KBM-7 (cell line): Measurements from ENCODE around the gene OLIG2.

Experiments
- DNase-seq: peaks from one replicate; pipeline ENCODE4 v3.0.0-alpha.2; 2015
- in situ Hi-C: fragments of 300-500 bp; cut with MboI; formaldehyde crosslinking; loops from 2 replicates; pipeline ENCODE4 v1.14.3; 2020; ENCODE audit warnings: low sequenced_read_pairs, low pct_unique_long_range_greater_than_20kb, mixed read lengths

The OLIG2 gene

DNA sequence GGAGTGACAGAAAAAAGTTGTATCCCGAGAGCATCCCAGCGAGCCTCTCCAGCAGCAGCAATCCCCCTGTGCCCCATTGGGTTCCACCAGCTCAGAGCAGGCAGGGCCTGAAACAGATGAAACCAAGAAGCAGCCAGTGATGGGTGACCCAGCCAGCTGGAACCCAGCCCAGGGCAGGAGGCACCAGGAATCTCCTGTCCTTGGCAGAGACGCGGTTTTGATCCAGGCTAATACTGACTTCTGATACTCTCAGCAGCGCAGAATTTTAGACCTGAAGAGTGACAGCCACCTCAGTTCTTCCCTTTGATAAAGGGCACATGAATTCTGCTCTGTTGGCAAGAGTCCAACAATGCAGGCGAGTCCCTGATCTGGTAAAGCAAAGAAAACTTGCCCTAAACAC is 32.8 kb downstream of the OLIG2 start:
- in situ Hi-C loops: no loop called here
- no peak for DNase-seq

- in situ Hi-C loops: no loop called here
- DNase-seq: peak; percentile 14
Measured at GRCh38 chr21:33058957-33059356, 33.2 kb downstream of the OLIG2 start.

DNA sequence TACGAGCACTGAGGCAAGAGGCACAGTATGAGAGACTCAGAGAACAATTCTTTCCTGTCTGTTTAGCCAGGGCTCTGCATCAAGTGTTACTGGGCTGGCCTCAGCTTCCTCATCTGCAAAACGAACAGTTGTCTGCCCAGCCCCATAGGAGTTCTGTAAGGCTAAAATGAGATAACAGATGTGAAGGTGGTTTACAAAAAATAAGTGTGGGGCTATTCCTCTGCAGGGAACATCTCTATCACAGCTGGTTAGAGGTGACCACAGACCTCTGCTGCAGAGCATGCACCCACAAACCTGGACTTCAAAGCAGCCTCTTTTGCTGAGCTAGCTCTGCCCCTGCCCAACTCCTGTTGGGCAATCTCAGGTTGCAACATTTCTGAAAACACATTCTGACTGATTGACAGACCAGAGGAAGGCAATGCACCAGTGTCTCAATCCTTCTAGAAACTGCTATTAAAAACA is 33.7 kb downstream of the OLIG2 start:
- in situ Hi-C loops: no loop called here
- DNase-seq: peak; percentile 81

DNA sequence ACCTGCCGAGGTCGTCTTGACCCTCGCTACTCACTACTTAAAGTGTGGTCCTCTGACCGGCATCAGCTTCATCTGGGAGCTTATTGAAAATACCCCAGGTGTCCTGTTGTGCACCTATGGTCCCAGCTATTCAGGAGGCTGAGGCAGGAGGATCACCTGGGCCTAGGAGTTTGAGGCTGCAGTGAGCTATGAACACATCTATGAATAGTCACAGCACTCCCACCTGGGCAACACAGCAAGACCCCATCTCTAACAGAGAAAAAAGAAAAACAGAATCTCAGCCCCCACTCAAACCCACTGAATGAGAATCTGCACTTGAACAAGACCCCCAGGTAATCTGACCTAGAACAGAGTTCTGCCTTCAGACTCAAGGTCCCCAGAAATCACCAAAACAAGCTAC is 35.5 kb downstream of the OLIG2 start:
- no peak for DNase-seq
- in situ Hi-C loops: no loop called here

- in situ Hi-C loops: no loop called here
- DNase-seq: peak; percentile 20
Measured at GRCh38 chr21:33063375-33063883, 37.7 kb downstream of the OLIG2 start.

GRCh38 chr21:33063907-33064622 is 38.3 kb downstream of the OLIG2 start:
- in situ Hi-C loops: no loop called here
- no peak for DNase-seq

GRCh38 chr21:33064623-33065390 is 39.1 kb downstream of the OLIG2 start:
- DNase-seq: no peak
- in situ Hi-C loops: no loop called here

- in situ Hi-C loops: no loop called here
- no peak for DNase-seq
Measured at GRCh38 chr21:33067043-33067442, 41.3 kb downstream of the OLIG2 start.

- in situ Hi-C loops: no loop called here
- peak; percentile 94 for DNase-seq
Measured at GRCh38 chr21:33067457-33067856, 41.7 kb downstream of the OLIG2 start.

DNA sequence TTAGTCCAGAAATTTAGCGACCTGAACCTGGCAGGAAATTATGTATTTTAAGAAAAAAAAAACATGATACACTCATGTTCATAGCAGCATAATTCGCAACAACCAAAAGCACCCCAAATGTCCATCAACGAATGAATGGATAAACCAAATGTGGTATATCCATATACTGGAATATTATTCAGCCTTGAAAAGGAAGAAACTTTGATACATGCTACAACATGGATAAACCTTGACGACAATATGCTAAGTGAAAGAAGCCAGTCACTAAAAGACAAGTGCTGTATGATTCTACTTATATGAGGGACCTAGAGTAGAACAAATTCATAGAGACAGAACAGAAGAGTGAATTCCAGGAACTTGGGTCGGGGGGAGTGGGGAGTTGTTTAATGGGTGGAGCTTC is 43.5 kb downstream of the OLIG2 start:
- in situ Hi-C loops: no loop called here
- no peak for DNase-seq

- in situ Hi-C loops: no loop called here
- no peak for DNase-seq
Measured at GRCh38 chr21:33069645-33069993, 43.9 kb downstream of the OLIG2 start.

GRCh38 chr21:33069994-33070743 is 44.4 kb downstream of the OLIG2 start, which contains the start of gene OLIG1:
OLIG1 (plus strand) TSS chr21:33070141; CDS start chr21:33070247, 106 bp downstream.
- in situ Hi-C loops: no loop called here
- peak; percentile 86 for DNase-seq

- in situ Hi-C loops: no loop called here
- DNase-seq: no peak
Measured at GRCh38 chr21:33070744-33070997, 44.9 kb downstream of the OLIG2 start.

DNA sequence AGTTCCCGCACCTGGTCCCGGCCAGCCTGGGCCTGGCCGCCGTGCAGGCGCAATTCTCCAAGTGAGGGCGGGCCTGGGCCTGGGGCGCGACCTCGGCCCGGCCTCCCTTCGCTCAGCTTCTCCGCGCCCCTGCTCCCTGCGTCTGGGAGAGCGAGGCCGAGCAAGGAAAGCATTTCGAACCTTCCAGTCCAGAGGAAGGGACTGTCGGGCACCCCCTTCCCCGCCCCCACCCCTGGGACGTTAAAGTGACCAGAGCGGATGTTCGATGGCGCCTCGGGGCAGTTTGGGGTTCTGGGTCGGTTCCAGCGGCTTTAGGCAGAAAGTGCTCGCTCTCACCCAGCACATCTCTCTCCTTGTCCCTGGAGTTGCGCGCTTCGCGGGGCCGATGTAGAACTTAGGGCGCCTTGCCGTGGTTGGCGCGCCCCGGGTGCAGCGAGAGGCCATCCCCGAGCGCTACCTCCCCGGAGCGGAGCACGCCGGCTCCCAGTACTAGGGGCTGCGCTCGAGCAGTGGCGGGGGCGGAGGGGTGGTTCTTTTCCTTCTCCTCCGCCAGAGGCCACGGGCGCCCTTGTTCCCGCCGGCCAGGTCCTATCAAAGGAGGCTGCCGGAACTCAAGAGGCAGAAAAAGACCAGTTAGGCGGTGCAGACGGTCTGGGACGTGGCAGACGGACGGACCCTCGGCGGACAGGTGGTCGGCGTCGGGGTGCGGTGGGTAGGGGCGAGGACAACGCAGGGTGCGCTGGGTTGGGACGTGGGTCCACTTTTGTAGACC is 45.4 kb downstream of the OLIG2 start:
- in situ Hi-C loops: no loop called here
- no peak for DNase-seq

DNA sequence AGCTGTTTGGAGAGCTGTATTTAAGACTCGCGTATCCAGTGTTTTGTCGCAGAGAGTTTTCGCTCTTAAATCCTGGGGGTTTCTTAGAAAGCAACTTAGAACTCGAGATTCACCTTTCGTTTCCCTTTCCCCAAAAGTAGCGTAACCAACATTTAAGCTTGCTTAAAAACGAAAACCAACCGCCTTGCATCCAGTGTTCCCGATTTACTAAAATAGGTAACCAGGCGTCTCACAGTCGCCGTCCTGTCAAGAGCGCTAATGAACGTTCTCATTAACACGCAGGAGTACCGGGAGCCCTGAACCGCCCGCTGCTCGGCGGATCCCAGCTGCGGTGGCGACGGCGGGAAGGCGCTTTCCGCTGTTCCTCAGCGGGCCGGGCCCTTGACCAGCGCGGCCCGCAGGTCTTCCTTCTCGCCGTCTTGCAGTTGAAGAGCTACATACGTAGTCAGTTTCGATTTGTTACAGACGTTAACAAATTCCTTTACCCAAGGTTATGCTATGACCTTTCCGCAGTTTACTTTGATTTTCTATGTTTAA is 46.1 kb downstream of the OLIG2 start:
- in situ Hi-C loops: no loop called here
- DNase-seq: no peak

DNA sequence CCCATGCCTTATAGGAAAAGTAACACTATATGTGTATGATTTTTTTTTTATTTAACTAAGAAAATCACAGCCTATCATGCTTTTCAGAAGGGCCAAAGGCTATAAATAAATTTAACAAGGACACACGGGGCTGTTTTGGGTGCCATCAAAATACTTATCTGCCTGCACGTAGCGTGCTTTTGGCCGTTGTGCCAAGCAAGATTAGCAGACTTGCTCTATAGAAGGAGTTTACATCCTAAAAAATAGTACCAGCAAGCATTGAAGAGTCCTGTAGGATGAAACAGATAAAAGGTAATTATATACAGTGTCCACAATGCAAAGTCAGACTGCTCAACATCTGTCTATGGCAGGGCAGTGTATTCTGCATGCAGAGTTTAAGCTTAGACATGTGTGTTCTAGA is 47.9 kb downstream of the OLIG2 start:
- in situ Hi-C loops: no loop called here
- no peak for DNase-seq

- no peak for DNase-seq
- in situ Hi-C loops: no loop called here
Measured at GRCh38 chr21:33075128-33075527, 49.4 kb downstream of the OLIG2 start.

DNA sequence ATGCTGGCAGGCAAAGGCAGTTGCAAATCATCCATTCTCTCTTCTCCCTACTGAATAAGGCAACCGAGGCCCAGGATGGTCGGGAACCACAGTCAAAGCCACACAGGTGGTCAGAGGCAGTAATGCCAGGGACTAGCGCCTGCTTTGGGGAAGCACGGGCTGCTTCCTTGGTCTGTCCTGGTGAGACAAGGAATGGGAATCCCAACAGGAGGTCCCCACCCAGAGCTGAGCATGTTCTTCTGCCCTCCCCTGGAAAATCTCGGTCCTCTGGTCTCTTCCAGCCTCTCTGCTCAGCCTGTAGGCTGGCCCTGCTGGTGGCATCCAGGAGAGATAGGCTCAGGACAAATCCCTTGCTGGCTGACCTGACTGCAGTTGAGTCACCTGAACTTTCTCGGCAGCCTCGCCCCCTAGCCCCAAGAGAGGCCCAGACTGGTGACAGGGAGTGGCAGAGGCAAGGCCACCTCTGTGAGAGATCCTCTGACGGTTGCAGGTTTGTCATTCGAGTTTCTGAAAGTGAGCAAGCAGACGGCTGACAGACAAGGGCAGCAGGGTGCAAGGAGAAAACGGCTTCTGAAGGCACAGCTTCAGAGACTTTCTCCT is 50.0 kb downstream of the OLIG2 start:
- DNase-seq: no peak
- in situ Hi-C loops: no loop called here
